Activated naive CD4-positive, alpha-beta T cell (primary cell): ENCODE measurements around the gene TEAD1.

Experiments
- DNase-seq, 4 experiments: peaks; one replicate each; lab custom pipeline; 2025; lab: John Stamatoyannopoulos, UW

The TEAD1 gene

DNA sequence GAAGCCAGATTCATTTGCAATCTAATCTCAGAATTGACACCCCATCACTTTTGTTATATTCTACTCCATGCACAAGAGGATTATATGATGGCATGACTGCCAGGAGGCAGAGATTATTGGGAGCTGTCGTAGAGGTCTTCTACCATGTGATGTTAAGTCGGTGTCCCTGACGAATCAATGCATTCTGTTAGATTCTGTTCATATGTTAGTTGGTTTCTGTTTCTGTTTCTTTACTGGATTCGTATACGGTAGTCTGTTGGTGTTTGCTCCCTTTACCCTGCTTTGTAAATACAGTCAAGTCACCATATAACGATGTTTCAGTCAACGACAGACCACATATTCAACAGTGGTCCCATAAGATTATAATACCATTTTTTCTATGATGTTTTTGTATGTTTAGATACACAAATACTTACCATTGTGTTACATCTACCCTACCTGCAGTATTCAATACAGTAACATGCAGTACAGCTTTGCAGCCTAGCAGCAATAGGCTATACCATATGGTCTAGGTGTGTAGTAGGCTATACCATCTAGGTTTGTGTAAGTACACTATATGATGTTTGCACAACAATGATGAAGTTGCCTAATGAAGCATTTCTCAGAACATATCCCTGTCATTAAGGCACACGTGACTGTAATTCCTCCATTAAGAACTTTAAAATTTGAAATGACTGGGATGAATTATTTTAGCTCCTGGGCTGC, 312.1 kb downstream of the TEAD1 start:
- no peak for DNase-seq

DNA sequence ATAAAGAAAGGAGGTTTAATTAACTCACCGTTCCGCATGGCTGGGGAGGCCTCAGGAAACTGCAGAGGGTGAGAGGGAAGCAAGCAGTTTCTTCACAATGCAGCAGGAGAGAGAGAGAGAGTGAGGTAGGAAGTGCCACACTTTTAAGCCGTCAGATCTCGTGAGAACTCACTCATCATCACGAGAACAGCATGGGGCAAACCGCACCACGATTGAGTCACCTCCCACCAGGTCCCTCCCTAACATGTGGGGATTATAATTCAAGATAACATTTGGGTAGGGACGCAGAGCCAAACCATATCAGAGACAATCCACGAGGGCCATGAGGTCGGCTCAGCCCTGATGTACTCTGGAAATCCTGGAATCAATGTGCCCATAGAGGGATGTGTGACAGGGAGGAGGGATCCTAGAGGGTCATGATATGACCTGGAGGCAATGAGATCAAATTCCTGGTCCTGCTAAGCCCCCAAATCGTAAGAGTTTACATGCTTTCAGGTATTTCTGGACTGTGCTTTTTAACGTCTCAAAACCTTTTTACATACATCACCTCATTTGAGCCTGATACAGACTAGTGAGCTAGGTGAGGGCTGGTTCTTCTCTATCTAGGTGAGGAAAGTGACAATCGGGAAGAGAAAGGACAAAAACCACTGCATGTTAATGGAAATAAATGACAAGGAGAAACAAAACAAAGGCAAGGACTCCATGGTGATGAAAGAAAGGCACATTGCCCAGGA, 315.4 kb downstream of the TEAD1 start:
- no peak for DNase-seq

DNA sequence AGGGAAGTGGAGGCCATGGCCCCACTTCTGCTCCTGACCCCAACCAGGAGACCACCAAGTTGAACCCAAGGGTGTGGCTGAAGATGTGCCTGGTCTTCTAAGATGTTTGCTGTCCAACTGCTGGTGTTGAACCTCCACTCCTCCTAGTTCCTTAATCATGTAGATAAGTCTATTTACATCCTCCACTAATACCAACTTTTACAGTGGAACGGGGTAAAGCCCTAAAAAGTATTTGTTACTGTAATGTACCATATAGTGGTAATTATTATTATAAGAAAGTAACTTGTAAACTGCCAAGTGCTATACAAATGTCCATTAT, 315.9 kb downstream of the TEAD1 start:
- no peak for DNase-seq

DNA sequence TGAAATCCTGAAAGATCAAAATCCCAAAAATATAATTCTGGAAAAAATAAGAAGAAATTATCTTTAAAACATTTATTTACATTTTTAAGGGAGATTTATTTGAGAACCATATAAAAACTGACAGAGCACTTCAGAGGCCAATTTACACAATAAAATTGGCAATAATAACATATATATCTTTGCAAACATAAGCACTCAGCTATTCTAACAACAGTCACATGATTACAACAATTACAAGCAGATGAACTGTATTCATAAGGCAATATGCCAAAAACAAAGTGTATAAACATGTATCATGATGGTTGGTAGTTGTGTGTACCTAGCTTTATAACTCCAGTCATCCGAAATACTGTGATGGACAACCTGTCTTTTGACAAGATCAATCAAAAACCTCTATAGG, 317.2 kb downstream of the TEAD1 start:
- DNase-seq, result no peak

DNA sequence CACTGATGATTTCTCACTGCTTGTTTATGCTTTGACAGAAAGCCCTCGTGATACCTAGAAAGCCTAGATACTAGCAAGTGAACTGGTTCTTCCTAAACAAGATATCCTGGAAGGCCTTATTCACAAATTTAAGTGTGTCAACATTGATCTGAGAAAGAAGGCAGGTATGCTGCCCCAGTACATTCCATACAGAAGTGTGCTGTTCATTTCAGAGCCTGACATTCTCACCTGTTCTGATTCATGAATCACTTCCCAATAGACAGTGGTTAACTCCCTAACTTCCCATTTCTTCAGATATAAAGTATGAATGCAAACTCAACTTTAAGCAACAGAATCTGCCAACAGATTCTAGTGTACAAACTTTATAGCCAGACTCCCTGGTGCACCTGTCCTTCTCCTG, 319.4 kb downstream of the TEAD1 start:
- DNase-seq, result no peak
